CD4-positive, alpha-beta T cell treated with Interferon alpha-2 for 1 hour (primary cell): ENCODE data around the gene IMPG2.

Experiments
- DNase-seq, 2 donors: peaks; one replicate each; pipeline ENCODE4 v3.0.0-alpha.2; 2020 to 2022

IMPG2 gene

GRCh38 chr3:101179637-101180036 lies 140.7 kb downstream of the IMPG2 start:
- no peak for DNase-seq

GRCh38 chr3:101177577-101177976 lies 142.8 kb downstream of the IMPG2 start:
- no peak for DNase-seq
